ENCODE results near the gene CIROP. TPM values are rescaled to one million over a fixed set of nuclear protein-coding genes. Genes with fewer than 3 reads are reported as not detected.

CIROP gene
- total RNA-seq, 1 donor from 2014 or later = not detected

DNA sequence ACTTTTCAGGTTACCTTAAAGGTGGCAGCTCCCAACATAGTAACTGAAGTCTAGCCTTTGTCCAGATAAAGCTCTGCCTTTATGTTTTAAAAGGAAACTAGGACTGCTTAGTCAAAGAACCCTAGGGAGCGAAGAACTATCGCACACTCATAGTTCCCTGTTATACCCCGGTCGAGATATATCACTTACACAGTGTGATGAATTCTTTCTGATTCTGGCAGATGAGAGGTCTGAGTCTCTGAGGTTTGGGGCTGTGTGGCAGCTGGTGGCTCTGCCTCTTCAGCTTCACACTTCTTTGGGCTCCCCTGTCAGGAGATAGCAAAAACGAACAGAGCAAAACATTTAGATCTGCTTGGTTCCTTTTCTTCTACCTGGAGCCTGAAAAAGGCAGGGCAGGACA is 26.8 kb downstream of the CIROP start:
- ChIA-PET POLR2A (interaction anchor here (1.2 to 2.7 kb wide), 2 partner anchors 9 to 17 kb away, joined by 4 to 17 read pairs; partner anchors contain the start of genes ACIN1 and C14orf119), CTCF (interaction anchor here (0.7 to 3.5 kb wide), 15 partner anchors 8 to 108 kb away, joined by 3 to 35 read pairs (median 8); partner anchors contain the start of genes ACIN1, C14orf119 and SLC7A8)
- no peak overlapping the region for H3K27ac Mint-ChIP-seq
- no peaks in the 10 kb centered on the region for H3K27me3 Mint-ChIP-seq
- H3K4me1 Mint-ChIP-seq = peaks cover 3% of the 10 kb centered on the region
- H3K9me3 Mint-ChIP-seq = no peaks in the 10 kb centered on the region
- DNase-seq = no peak
- no peak for ATAC-seq (ENCODE audit: low read depth)
- H3K4me3 Mint-ChIP-seq = no peak overlapping the region
- TF ChIP-seq, protein P1, sequence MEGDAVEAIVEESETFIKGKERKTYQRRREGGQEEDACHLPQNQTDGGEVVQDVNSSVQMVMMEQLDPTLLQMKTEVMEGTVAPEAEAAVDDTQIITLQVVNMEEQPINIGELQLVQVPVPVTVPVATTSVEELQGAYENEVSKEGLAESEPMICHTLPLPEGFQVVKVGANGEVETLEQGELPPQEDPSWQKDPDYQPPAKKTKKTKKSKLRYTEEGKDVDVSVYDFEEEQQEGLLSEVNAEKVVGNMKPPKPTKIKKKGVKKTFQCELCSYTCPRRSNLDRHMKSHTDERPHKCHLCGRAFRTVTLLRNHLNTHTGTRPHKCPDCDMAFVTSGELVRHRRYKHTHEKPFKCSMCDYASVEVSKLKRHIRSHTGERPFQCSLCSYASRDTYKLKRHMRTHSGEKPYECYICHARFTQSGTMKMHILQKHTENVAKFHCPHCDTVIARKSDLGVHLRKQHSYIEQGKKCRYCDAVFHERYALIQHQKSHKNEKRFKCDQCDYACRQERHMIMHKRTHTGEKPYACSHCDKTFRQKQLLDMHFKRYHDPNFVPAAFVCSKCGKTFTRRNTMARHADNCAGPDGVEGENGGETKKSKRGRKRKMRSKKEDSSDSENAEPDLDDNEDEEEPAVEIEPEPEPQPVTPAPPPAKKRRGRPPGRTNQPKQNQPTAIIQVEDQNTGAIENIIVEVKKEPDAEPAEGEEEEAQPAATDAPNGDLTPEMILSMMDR (IDR thresholded peaks at IDR 0.05) = no peak
- H3K36me3 Mint-ChIP-seq (ENCODE audit: low read depth) = peaks cover 85% of the 10 kb centered on the region
- intact Hi-C loops (cut with micrococcal nuclease) = loop anchor here (1.0 to 5.0 kb wide), 3 partner anchors 42 to 219 kb away; no protein-coding TSS in a partner anchor

DNA sequence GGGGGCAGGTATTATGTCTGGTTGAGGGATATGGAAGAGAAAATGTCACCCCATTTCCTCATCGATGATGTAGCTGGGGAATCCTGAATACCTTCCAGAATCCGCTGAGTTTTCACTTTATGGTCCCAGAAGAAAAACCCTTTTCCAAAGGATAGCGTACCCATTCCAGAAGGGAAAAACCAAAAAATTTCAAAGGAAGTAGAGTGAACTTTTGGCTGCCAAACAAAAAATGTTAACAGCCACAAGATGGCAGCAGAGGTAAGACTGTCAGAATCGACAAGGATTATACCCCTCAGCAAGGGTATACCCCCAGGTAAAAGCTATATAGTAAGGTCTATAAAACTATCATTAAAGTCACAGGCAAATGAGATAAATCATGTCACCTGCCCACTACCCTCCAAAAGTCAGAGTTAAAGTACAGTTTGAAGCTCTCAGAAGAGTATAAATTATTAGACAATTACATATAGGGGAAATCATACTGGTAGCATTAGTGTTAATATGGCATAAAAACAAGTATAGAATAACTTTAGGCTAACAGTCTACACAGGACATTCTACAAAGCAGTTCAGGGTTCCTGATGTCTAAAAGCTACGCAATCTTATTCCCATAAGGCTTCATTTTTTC is 27.9 kb downstream of the CIROP start:
- intact Hi-C loops (cut with micrococcal nuclease) = loop anchor here (1.0 to 5.0 kb wide), 3 partner anchors 43 to 220 kb away; no protein-coding TSS in a partner anchor
- CTCF ChIA-PET = interaction anchor here (0.7 to 3.5 kb wide), 18 partner anchors 8 to 306 kb away, joined by 3 to 35 read pairs (median 5); partner anchors contain the start of genes ACIN1, C14orf119, CDH24 and SLC7A8
- H3K36me3 Mint-ChIP-seq (ENCODE audit: low read depth) = peaks cover 92% of the 10 kb centered on the region
- DNase-seq = no peak
- no peak overlapping the region for H3K4me3 Mint-ChIP-seq
- H3K9me3 Mint-ChIP-seq = no peaks in the 10 kb centered on the region
- no peak overlapping the region for H3K27ac Mint-ChIP-seq
- peaks cover 7% of the 10 kb centered on the region for H3K4me1 Mint-ChIP-seq
- POLR2A ChIA-PET = interaction anchor here (1.2 to 2.7 kb wide), 2 partner anchors 8 to 18 kb away, joined by 4 to 17 read pairs; partner anchors contain the start of genes ACIN1 and C14orf119
- ATAC-seq (ENCODE audit: low read depth) = peak; percentile 67
- no peaks in the 10 kb centered on the region for H3K27me3 Mint-ChIP-seq
- TF ChIP-seq, protein P1 (IDR thresholded peaks at IDR 0.05) = no peak

DNA sequence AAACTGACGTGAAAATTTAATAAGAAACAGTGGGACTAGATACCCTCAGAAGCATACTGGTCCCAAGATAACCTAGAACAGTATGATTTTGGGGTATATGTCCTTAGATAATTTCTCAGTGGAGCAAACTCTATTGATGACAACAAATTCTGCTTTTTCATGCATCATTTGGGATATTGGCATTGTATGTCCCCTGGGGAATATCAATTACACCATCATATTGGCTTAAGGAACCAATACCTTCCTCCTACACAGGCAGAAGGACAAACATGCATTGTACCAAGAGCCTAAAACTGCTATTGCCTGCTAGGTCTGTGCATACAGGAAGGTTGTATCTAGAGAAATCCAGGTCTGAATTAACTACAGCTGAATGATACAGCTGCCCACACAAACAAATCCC is 29.9 kb downstream of the CIROP start:
- ATAC-seq (ENCODE audit: low read depth) (no peak), DNase-seq (no peak)
- POLR2A ChIA-PET = interaction anchor here (0.5 to 1.2 kb wide), 3 partner anchors 12 to 246 kb away, joined by 4 read pairs; no protein-coding TSS in a partner anchor
- Mint-ChIP-seq H3K4me1 (peaks cover 25% of the 10 kb centered on the region), H3K9me3 (no peaks in the 10 kb centered on the region), H3K27ac (no peak overlapping the region), H3K4me3 (no peak overlapping the region), H3K36me3 (ENCODE audit: low read depth) (peaks cover 82% of the 10 kb centered on the region), H3K27me3 (no peaks in the 10 kb centered on the region)
- CTCF ChIA-PET = interaction anchor here (1.2 to 1.3 kb wide), 2 partner anchors 18 to 46 kb away, joined by 3 read pairs; no protein-coding TSS in a partner anchor
- intact Hi-C loops (cut with micrococcal nuclease) = loop anchor here (5.0 kb wide), 1 partner anchor 222 kb away; no protein-coding TSS in a partner anchor
- TF ChIP-seq, protein P1 (IDR thresholded peaks at IDR 0.05) = no peak

DNA sequence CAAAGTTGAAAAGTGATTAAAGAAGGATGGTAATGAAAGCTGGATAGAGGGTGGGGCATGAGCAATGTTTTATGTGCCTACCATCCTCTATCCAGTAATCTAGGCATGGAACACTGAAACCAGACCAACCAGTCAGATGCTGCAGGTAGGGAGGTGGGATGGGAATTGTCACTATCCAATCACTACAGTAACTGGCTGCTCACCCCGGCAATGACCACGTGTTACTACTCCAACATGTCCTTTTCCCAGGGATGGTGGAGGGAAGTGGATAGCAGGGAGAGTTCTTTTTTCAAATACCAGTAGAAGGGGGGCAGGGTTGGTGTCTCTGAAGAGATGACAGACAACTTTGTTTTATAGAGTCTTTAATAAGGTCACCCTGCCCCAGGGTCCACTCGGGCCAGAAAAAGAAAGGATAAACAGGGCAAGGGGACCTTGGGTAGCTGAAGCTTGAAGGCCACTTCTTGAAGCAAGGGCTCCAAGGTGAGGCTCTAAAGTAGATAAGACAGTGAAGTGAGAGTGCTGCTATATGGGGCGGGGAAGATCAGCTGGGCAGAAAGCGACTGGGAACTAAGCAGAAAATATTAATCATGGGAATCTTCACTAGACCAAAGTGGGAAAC is 32.8 kb downstream of the CIROP start:
- intact Hi-C loops (cut with micrococcal nuclease) = loop anchor here (1.0 kb wide), 1 partner anchor 22 kb away; no protein-coding TSS in a partner anchor
- peaks cover 39% of the 10 kb centered on the region for H3K4me1 Mint-ChIP-seq
- no peaks in the 10 kb centered on the region for H3K27me3 Mint-ChIP-seq
- H3K36me3 Mint-ChIP-seq (ENCODE audit: low read depth) = peaks cover 77% of the 10 kb centered on the region
- H3K27ac Mint-ChIP-seq = peak overlapping the region; percentile 92
- peak overlapping the region; percentile 98 for H3K4me3 Mint-ChIP-seq
- no peak for DNase-seq
- TF ChIP-seq, protein P1 (IDR thresholded peaks at IDR 0.05) = no peak
- no peak for ATAC-seq (ENCODE audit: low read depth)
- H3K9me3 Mint-ChIP-seq = no peaks in the 10 kb centered on the region
- POLR2A ChIA-PET = interaction anchor here (0.7 to 4.0 kb wide), 8 partner anchors 10 to 306 kb away, joined by 3 to 36 read pairs (median 5); partner anchors contain the start of genes ACIN1, C14orf119, OXA1L and PSMB5
- CTCF ChIA-PET = interaction anchor here (1.0 to 3.3 kb wide), 9 partner anchors 13 to 308 kb away, joined by 3 to 15 read pairs (median 5); partner anchors contain the start of genes ACIN1, C14orf119 and CDH24
